AG09309 (cell line): ENCODE data around the gene KDM4C.

ENCODE experiments used
- DNase-seq: peaks from one replicate; pipeline ENCODE4 v3.0.0-alpha.2; 2010; ENCODE audit warnings: low read depth
- H3K4me3 ChIP-seq: 2 replicates; pipeline ENCODE4 v1.5.1; 2011; ENCODE audit warnings: mild to moderate bottlenecking, low read depth, low read length, moderate library complexity; ENCODE audit not compliant: control insufficient read depth
- TF ChIP-seq, protein P1 (sequence below): IDR thresholded peaks from 2 replicates; pipeline ENCODE4 v1.5.1; 2011; ENCODE audit warnings: mild to moderate bottlenecking, low read depth, low read length, inconsistent platforms; ENCODE audit not compliant: insufficient read depth, control insufficient read depth; ENCODE audit errors: missing control alignments

Gene KDM4C

DNA sequence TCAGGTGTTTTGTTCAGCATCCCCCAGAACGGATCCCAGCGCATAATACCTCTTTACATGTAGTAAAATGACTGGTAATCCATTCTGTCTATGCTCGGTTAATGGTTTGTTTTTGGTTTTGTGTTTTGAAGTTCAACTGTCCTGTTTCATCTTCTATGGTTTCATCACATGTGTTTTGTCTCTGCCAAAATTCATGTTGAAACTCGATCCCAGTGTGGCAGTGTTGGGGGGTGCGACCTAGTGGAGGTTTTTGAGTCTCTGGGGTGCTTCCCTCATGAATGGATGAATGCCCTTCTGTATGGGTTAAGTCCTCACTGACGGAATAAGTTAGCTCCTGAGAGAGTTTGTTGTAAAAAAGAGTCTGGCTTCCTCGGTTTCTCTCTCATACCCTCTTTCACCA is 317.4 kb downstream of the KDM4C start:
- TF ChIP-seq, protein P1, sequence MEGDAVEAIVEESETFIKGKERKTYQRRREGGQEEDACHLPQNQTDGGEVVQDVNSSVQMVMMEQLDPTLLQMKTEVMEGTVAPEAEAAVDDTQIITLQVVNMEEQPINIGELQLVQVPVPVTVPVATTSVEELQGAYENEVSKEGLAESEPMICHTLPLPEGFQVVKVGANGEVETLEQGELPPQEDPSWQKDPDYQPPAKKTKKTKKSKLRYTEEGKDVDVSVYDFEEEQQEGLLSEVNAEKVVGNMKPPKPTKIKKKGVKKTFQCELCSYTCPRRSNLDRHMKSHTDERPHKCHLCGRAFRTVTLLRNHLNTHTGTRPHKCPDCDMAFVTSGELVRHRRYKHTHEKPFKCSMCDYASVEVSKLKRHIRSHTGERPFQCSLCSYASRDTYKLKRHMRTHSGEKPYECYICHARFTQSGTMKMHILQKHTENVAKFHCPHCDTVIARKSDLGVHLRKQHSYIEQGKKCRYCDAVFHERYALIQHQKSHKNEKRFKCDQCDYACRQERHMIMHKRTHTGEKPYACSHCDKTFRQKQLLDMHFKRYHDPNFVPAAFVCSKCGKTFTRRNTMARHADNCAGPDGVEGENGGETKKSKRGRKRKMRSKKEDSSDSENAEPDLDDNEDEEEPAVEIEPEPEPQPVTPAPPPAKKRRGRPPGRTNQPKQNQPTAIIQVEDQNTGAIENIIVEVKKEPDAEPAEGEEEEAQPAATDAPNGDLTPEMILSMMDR, result no peak
- no peak overlapping the region for H3K4me3 ChIP-seq
- no peak for DNase-seq

DNA sequence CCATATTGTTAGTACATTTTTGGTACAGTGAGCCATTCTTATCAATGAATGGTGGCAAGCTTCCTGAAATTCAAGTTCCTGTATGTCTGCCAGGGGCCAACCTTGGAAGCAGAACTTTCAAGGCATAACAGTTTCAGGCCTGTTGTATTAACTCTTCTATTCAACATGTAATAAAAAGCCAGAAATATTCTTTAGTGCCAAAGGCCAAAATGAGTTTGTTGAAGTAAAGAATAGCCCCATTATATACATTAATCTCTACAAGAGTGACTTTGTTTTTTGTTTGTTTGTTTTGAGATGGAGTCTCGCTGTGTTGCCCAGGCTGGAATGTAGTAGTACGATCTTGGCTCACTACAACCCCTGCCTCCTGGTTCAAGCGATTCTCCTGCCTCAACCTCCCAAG is 321.3 kb downstream of the KDM4C start:
- TF ChIP-seq, protein P1, result no peak
- no peak for DNase-seq
- H3K4me3 ChIP-seq, result no peak overlapping the region

DNA sequence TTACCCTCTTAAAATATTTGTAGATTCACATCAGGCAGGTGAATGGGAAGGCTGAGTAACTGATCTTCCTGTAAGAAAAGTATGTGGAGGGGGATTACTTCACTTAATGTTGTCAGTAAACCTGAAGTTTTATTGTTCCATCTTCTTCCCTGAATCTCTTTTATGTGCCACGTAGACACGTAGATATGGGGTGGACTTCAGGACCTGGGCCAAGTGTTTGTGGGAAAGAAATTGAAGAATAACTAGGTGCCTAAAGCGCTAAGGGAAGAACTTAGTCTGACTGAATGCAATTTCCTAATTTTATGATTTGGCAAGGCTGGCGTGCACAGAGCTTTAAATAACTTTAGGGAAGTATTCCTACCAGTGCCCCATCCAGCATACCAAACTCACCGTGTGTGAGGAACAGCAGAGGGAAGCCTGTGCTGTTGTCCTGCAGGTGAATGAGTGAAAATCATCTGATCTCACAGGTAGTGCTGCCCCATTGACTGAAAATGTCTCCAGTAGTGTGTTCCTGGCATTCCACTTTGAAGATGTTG is 323.4 kb downstream of the KDM4C start:
- no peak overlapping the region for H3K4me3 ChIP-seq
- no peak for DNase-seq
- TF ChIP-seq, protein P1, result no peak

DNA sequence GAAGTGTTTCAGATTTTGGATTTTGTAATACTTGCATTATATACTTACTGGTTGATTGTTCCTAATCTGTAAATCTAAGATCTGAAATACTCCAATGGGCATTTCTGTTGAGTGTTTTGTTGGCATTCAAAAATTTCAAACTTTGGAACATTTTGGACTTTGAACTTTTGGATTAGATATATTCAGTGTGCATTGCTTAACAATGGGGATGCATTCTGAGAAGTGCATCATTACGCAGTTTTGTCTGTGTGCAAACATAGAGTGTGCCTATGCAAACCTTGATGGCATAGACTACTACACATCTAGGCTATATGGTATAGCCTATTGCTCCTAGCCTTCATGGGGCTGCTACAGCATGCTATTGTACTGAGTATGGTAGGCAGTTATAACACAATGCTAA is 325.4 kb downstream of the KDM4C start:
- no peak for DNase-seq
- TF ChIP-seq, protein P1, result no peak
- H3K4me3 ChIP-seq, result no peak overlapping the region

DNA sequence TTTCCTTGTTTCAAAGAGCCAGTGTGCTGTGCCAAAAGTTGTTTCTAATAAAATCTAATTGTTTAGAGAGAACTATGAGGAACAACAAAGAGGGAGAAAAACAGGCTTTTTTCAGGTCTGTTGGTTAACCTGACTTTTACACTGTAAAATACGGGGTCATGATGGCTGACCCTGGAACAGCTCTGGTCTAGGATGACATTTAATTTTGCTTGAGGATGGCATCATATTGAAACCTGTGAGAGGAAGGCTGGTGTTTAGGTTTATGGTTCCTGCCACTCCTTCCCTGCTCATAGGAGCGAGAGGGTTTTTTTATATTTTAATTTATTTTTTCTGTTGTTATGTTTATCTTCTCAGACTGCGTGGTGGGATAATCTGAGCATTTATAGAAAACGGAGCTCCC is 327.6 kb downstream of the KDM4C start:
- TF ChIP-seq, protein P1, result no peak
- H3K4me3 ChIP-seq, result no peak overlapping the region
- no peak for DNase-seq

DNA sequence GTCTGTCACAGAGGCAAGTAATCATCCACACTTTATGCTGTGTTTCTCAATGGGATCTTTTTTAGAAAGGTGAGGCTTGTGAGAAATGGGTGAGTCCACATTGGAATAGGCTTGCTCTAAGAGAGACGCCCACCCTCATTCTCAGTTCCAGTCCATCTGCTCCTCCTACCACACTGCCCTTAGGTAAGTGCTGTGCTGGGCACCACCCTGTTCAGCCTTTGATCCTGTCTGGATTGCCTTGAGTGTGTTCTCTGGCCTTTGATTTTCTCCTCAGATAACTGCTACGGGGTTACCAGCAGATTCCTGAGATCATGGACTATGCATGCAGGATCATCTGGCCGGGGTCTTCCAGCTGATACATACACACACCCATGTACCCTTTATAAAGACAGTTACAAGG is 328.6 kb downstream of the KDM4C start:
- TF ChIP-seq, protein P1, result no peak
- H3K4me3 ChIP-seq, result no peak overlapping the region
- DNase-seq, result no peak

DNA sequence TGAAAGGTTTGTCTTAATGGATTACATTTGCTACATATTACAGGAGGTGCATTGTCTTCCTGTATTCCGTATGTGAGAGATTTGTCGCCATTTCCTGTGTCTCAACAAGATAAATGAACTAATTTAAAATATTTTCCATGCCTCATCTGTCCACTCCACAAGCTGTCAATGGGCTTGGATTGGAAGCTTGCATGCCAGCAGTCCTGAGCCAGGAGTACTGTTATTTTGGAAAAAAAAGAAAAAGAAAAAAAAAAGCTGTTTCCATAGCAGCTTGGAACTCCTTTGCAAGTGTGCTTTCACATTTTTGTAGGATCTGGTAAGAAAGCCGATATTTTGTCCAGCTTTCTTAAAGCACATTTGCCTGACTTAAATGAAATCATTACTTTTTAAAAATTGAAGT is 330.8 kb downstream of the KDM4C start:
- TF ChIP-seq, protein P1, result no peak
- DNase-seq, result no peak
- no peak overlapping the region for H3K4me3 ChIP-seq
